H9 (cell line): ENCODE data around the gene PLCL1. TPM values are rescaled to one million over a fixed set of nuclear protein-coding genes. Genes with fewer than 3 reads are reported as not detected.

Experiments
- DNase-seq: peaks from one replicate; pipeline ENCODE4 v3.0.0-alpha.2; 2017
- H2AFZ ChIP-seq: one replicate; pipeline ENCODE4 v1.6.1; 2013; ENCODE audit warnings: mild to moderate bottlenecking, low read length, control low read depth, moderate library complexity
- H2AK5ac ChIP-seq: 2 replicates; pipeline ENCODE4 v1.6.1; 2013; ENCODE audit warnings: low read length, control low read depth, mixed read lengths; ENCODE audit not compliant: insufficient read length
- H2BK120ac ChIP-seq: one replicate; pipeline ENCODE4 v1.6.1; 2013; ENCODE audit warnings: low read depth, mild to moderate bottlenecking, low read length, control low read depth, inconsistent platforms; ENCODE audit not compliant: poor library complexity, severe bottlenecking
- H2BK12ac ChIP-seq: 2 replicates; pipeline ENCODE4 v1.6.1; 2013; ENCODE audit warnings: low read length, control low read depth, mixed read lengths, low read depth; ENCODE audit not compliant: insufficient read length
- H2BK15ac ChIP-seq: 2 replicates; pipeline ENCODE4 v1.6.1; 2013; ENCODE audit warnings: low read depth, low read length, control low read depth
- H2BK20ac ChIP-seq: one replicate; pipeline ENCODE4 v1.6.1; 2013; ENCODE audit warnings: low read depth, mild to moderate bottlenecking, low read length, control low read depth, inconsistent platforms; ENCODE audit not compliant: poor library complexity, severe bottlenecking
- H2BK5ac ChIP-seq: 2 replicates; pipeline ENCODE4 v1.6.1; 2013; ENCODE audit warnings: low read length, control low read depth, mixed read lengths; ENCODE audit not compliant: insufficient read length
- H3K14ac ChIP-seq: 2 replicates; pipeline ENCODE4 v1.6.1; 2013; ENCODE audit warnings: low read length, control low read depth; ENCODE audit not compliant: insufficient read depth
- H3K18ac ChIP-seq: 2 replicates; pipeline ENCODE4 v1.6.1; 2013; ENCODE audit warnings: low read depth, mild to moderate bottlenecking, mixed read lengths, low read length, control low read depth; ENCODE audit not compliant: insufficient read length
- H3K23ac ChIP-seq: 2 replicates; pipeline ENCODE4 v1.6.1; 2013; ENCODE audit warnings: low read length, control low read depth, mixed read lengths, low read depth; ENCODE audit not compliant: insufficient read length
- H3K23me2 ChIP-seq: 2 replicates; pipeline ENCODE4 v1.6.1; 2013; ENCODE audit warnings: low read depth, mild to moderate bottlenecking, mixed read lengths, low read length, control low read depth; ENCODE audit not compliant: insufficient read length, poor library complexity, severe bottlenecking
- H3K27ac ChIP-seq: 2 replicates; pipeline ENCODE4 v1.5.1; 2013; ENCODE audit warnings: low read length, control low read depth, mixed read lengths, low read depth; ENCODE audit not compliant: insufficient read length
- H3K27me3 ChIP-seq: 2 replicates; pipeline ENCODE4 v1.6.1; 2013; ENCODE audit warnings: low read length, control low read depth, inconsistent platforms; ENCODE audit not compliant: insufficient read depth
- H3K4ac ChIP-seq: 2 replicates; pipeline ENCODE4 v1.6.1; 2013; ENCODE audit warnings: low read depth, mild to moderate bottlenecking, control low read depth, inconsistent platforms, low read length, moderate library complexity
- H3K4me1 ChIP-seq: 2 replicates; pipeline ENCODE4 v1.6.1; 2013; ENCODE audit warnings: low read length, control low read depth, inconsistent platforms; ENCODE audit not compliant: insufficient read depth
- H3K4me2 ChIP-seq: 2 replicates; pipeline ENCODE4 v1.6.1; 2013; ENCODE audit warnings: low read length, control low read depth, mixed read lengths; ENCODE audit not compliant: insufficient read length, insufficient read depth
- H3K56ac ChIP-seq: 2 replicates; pipeline ENCODE4 v1.6.1; 2013; ENCODE audit warnings: low read depth, mild to moderate bottlenecking, mixed read lengths, low read length, control low read depth; ENCODE audit not compliant: insufficient read length
- H3K79me1 ChIP-seq: 2 replicates; pipeline ENCODE4 v1.6.1; 2013; ENCODE audit warnings: low read depth, mild to moderate bottlenecking, moderate library complexity, low read length, control low read depth, inconsistent platforms; ENCODE audit not compliant: insufficient read depth, poor library complexity, severe bottlenecking
- H3K79me2 ChIP-seq: 2 replicates; pipeline ENCODE4 v1.6.1; 2013; ENCODE audit warnings: low read length, control low read depth, inconsistent platforms; ENCODE audit not compliant: insufficient read depth
- H3K9ac ChIP-seq: 2 replicates; pipeline ENCODE4 v1.6.1; 2013; ENCODE audit warnings: low read length, control low read depth, mixed read lengths; ENCODE audit not compliant: insufficient read length; ENCODE audit errors: extremely low read depth
- H3K9me3 ChIP-seq: one replicate; pipeline ENCODE4 v1.6.1; 2013; ENCODE audit warnings: low read depth, low read length, inconsistent platforms; ENCODE audit not compliant: control insufficient read depth
- H3T11ph ChIP-seq: one replicate; pipeline ENCODE4 v1.6.1; 2013; ENCODE audit warnings: mild to moderate bottlenecking, low read length, control low read depth, inconsistent platforms
- H4K20me1 ChIP-seq: one replicate; pipeline ENCODE4 v1.6.1; 2013; ENCODE audit not compliant: control insufficient read depth, insufficient read length, insufficient read depth
- H4K5ac ChIP-seq: 2 replicates; pipeline ENCODE4 v1.6.1; 2013; ENCODE audit warnings: low read depth, mild to moderate bottlenecking, mixed read lengths, low read length, control low read depth; ENCODE audit not compliant: insufficient read length
- H4K8ac ChIP-seq: replicated peaks from 2 replicates; pipeline ENCODE4 v1.6.1; 2013; ENCODE audit warnings: low read length, control low read depth, mixed read lengths, low read depth; ENCODE audit not compliant: insufficient read length
- H4K91ac ChIP-seq: 2 replicates; pipeline ENCODE4 v1.6.1; 2013; ENCODE audit warnings: low read depth, mild to moderate bottlenecking, moderate library complexity, mixed read lengths, low read length, control low read depth; ENCODE audit not compliant: insufficient read length
- H3K27ac Mint-ChIP-seq, 3 experiments: 2 replicates in 2 of 3; 3 replicates in 1 of 3; pipeline ENCODE4 v1.8.0; 2020 to 2021; ENCODE audit warnings: mixed read lengths in 3 of 3, mild to moderate bottlenecking in 1 of 3, moderate library complexity in 1 of 3
- H3K27me3 Mint-ChIP-seq: 2 replicates; pipeline ENCODE4 v1.8.0; 2021; ENCODE audit warnings: low read depth, mild to moderate bottlenecking, moderate library complexity, mixed read lengths
- H3K36me3 Mint-ChIP-seq, 3 experiments: 2 replicates in 2 of 3; 3 replicates in 1 of 3; pipeline ENCODE4 v1.8.0; 2020 to 2021; ENCODE audit warnings: low read depth in 3 of 3, mixed read lengths in 3 of 3; ENCODE audit not compliant: insufficient read depth in 1 of 3
- H3K4me1 Mint-ChIP-seq, 2 experiments: 2 replicates each; pipeline ENCODE4 v1.8.0; 2020; ENCODE audit warnings: mixed read lengths in 2 of 2
- H3K4me3 Mint-ChIP-seq, 2 experiments: 2 replicates in 1 of 2; 3 replicates in 1 of 2; pipeline ENCODE4 v1.8.0; 2020 to 2021; ENCODE audit warnings: mild to moderate bottlenecking in 2 of 2, mixed read lengths in 2 of 2, moderate library complexity in 1 of 2
- H3K9me3 Mint-ChIP-seq, 2 experiments: 2 replicates in 1 of 2; 3 replicates in 1 of 2; pipeline ENCODE4 v1.8.0; 2020; ENCODE audit warnings: mild to moderate bottlenecking in 2 of 2, mixed read lengths in 2 of 2, moderate library complexity in 1 of 2
- CTCF ChIP-seq: fragments of 200-600 bp; sonication (generic); conservative IDR thresholded peaks from 3 replicates; pipeline ENCODE4 v1.8.0; 2021; ENCODE audit warnings: antibody characterized with exemption, mild to moderate bottlenecking
- WGBS: extraction: QIAGEN DNeasy Blood & Tissue Kit; methylation state at CpG from one replicate; pipeline ENCODE4 v1.1.7; 2013; ENCODE audit warnings: missing lambda C conversion rate, low lambda C conversion rate, mixed read lengths; ENCODE audit not compliant: insufficient read length; ENCODE audit errors: extremely low coverage; 5-methylcytosine and 5-hydroxymethylcytosine counted together
- total RNA-seq: library from RNA; stranded (reverse); gene quantifications from 2 replicates; pipeline ENCODE4 v1.2.1, GENCODE V29; 2021

PLCL1 gene
- total RNA-seq, 1 experiment from 2014 or later: 0.04 TPM

- Histone ChIP-seq H4K91ac (no peak overlapping the region), H2BK20ac (no peak overlapping the region), H3K4me1 (no peaks in the 10 kb centered on the region), H3K18ac (no peak overlapping the region), H3K27ac (no peak overlapping the region), H3K9ac (no peak overlapping the region), H3K4ac (no peak overlapping the region), H3T11ph (no peak overlapping the region), H3K9me3 (no peaks in the 10 kb centered on the region), H3K56ac (no peak overlapping the region), H2AFZ (no peak overlapping the region), H2BK120ac (no peak overlapping the region), H3K27me3 (no peaks in the 10 kb centered on the region), H2AK5ac (no peak overlapping the region), H2BK5ac (no peak overlapping the region), H3K23me2 (no peaks in the 10 kb centered on the region), H3K4me2 (no peak overlapping the region), H4K5ac (no peak overlapping the region), H2BK12ac (no peak overlapping the region), H3K79me2 (no peaks in the 10 kb centered on the region), H4K20me1 (no peaks in the 10 kb centered on the region), H4K8ac (no peak overlapping the region), H3K23ac (no peak overlapping the region), H3K79me1 (no peaks in the 10 kb centered on the region), H3K14ac (no peak overlapping the region), H2BK15ac (no peak overlapping the region)
- TF ChIP-seq CTCF: no peak
- Mint-ChIP-seq H3K9me3 (peaks cover 3 to 7% of the 10 kb centered on the region in 2 experiments; a peak in 4 of 5 replicates), H3K4me1 (no peaks in the 10 kb centered on the region), H3K27ac (no peak overlapping the region), H3K4me3 (no peak overlapping the region), H3K36me3 (peaks cover 0 to 2% (median 0%) of the 10 kb centered on the region in 3 experiments; a peak in 4 of 7 replicates), H3K27me3 (peaks cover 3% of the 10 kb centered on the region; the same call in 1 of the 2 replicates)
- no CpG with 5 or more reads among the region's 1 CpG for WGBS
- no peak for DNase-seq
Measured at GRCh38 chr2:197920088-197920487, 115.7 kb downstream of the PLCL1 start.
